Measurements from ENCODE around the gene ANKRD63.

ANKRD63 gene

DNA sequence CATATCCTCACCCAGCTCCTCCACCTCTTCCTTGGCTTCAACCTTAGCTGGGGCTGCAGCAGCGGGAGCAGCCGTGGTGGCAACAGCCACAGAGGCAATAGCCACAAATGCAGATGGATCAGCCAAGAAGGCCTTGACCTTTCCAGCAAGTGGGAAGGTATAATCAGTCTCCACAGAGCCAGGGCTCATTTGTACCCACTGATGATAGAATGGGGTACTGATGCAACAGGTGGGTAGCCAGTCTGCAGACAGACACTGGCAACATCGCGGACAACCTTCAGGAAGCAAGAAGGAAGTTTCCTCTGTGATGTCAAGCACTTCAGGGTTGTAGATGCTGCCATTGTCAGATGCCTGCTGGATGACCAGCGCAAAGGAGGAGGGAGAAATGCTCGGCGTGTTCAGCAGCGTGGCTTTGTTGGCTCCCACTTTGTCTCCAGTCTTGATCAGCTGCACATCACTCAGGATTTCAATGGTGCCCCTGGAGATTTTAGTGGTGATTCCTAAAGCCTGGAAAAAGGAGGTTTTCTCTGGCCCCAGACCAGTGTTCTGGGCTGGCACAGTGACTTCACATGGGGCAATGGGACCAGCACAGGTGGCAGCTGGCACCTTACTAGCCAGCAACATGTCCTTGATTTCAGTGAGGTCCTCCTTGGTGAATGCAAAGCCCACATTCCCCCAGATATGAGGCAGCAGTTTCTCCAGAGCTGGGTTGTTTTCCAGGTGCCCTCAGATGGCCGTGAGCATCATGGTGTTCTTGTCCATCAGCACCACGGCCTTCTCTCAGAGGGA, 29.7 kb upstream of the ANKRD63 start:
- DNase-seq = no peak

DNA sequence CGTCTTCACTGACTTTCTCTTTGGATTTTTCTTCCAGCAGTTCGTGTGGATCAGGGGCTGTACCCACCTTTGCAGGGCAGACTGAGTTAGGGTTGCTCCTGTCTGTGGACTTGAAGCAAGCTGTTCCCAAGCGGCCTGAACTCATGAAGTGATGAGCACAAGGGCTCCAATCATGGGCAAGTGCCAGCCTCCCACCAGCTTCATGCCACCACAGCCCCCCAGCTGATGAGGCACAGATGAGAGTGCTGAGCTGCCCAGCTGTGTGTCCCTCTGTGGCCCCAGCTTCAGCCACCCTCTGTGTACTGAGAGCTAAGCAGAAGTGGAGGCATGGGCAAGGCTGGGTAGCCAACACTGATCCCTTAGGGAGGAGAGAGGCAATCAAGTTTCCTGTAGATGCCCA, 28.1 kb upstream of the ANKRD63 start:
- no peak for DNase-seq

DNA sequence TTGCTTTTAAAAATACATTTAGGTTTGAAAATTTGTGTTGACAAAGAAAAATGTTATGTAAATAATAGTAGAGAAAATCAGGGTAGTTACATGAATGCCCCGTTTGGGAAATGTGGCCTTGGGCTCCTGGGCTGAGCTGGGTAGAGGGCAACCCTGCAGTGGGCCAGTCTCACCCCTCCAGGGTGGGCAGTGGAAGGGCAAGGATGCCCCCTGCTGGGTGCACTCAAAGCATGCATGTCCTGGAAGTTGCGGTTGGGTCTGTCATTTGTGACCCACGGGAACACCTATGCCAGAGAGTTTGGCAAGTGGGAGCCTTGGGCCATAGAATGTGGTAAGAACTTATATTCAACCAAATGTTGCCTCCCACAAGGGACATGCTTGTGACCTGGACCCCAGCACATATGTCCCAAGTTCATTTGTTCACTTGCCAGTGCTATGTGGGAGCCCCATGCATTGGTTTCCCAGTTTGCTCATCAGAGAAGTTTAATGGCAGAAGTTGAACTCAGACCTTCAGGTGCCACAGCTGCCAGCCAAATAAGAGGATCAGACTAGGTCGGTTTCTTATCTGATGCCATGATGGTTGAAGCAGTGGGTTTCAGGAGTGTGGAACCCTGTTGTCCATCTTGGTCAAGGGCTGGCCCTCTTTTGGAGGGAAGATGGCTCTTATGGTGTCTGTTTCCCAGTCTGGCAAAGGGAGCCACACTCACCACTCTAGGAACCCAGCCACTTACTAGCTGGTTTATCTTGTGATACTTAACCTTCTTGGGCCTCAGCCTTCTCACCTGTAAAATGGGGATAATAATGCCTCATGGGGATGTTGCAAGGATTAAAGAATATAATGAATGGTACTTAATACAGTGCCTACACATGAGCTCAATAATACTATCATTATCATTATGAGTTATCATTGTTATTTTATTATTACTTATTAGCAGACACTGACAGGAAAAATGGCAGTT, 27.4 kb upstream of the ANKRD63 start:
- peak; percentile 75 for DNase-seq

DNA sequence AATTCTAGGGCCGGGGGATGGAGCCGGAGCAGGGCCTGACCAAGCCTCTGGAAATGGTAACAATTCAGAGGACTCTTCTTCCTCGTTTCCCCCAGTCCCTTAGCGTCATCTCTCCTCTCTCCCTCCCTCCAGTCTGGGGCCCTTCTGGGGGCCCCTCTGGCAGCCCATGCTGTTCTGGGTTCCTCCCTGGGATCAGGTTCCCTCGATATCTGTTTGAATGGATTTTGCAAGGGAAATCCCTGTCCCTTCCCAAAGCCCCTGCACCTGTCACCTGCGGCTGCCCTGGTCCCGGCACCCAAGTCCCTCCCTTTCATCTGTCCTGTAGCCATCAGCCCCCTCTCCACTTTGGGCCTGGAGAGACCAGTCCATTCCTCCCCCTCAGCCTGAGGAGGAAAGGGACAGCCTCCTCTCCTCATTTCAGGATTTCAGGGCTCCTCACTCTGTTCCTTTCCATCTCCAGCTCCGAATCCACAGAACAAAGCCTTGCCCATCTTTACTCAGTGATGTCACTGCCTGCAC, 26.5 kb upstream of the ANKRD63 start:
- no peak for DNase-seq

DNA sequence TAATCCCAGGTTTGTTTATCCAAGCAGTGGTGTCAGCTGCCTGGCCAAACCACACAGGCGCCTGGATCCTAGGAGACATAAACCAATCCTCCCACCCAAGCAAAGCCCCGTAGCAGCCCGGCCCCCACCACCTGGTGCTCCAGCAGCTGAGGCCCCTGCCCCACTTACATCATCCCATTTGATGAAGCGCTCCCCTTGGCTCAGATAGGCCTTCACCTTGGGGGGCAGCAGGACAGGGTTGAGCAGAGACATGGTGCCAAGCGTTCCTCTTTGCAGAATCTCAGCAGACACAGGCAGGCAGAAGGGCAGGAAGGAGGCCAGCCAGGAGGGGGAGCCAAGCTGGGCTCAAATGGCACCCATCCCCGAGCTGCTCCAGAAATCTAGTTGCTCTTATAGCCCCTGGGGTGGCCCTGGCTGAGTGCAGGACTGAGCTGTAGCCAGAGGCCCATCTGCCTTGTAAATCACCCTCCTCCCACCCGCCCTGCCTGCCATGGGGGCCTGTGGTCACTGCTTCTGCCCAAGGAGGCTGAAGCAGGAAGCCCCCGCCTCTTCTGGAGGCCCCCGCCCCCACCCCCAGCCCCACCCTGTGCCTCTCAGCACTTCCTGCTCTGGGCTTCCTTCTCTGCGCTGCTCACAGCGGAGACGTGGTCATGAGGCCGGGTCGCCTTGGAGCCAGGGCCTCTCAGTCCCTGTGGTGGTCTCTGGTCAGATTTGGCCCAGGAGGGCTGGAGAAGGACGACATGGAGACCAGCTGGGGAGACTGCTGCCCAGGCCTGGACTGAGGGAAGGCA, 24.8 kb upstream of the ANKRD63 start, which contains the start of gene PLCB2:
Gene PLCB2, minus strand, starts transcription at position 515 of the 791 bp plus-strand sequence. Its CDS starts 263 bp downstream, at position 252.
- peak; percentile 65 for DNase-seq

DNA sequence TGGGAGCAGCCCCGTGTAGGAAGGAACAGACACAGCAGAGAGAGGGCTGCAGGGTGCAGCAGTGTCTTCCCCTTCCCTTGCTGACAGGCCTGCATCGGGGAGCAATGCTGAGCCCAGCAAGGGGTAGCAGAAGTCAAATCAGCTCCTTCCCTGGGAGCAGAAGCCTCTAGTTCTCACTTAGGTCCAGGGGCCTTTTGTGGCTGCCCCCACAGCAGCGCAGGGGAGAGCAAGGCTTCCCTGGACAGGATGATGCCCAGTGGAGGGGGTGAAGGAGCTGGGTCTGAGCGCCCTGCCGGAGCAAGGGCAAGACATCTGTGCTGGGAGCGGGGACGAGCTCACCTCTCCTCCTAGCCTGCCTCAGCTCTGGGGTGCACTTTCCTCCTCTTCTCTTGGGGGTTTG, 24.0 kb upstream of the ANKRD63 start:
- DNase-seq = no peak

DNA sequence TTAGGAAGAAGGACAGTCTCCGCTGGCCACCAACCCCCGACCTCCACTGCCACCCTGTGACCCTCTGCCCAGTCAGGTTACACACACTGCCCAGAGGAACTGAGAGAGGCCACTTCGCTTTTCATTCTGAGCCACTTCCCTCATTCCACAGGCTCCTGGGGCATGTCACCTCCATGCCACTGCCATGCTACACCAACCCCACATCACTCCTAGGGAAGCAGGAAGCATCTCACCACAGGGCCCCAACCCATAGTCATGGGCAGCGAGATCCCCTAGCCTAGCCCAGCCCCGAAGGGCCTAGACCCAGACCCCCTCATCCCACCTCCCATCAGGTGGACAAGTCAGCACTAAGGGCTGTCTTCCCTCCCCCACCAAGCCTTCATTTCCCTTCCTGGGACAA, 23.5 kb upstream of the ANKRD63 start:
- peak; percentile 67 for DNase-seq

DNA sequence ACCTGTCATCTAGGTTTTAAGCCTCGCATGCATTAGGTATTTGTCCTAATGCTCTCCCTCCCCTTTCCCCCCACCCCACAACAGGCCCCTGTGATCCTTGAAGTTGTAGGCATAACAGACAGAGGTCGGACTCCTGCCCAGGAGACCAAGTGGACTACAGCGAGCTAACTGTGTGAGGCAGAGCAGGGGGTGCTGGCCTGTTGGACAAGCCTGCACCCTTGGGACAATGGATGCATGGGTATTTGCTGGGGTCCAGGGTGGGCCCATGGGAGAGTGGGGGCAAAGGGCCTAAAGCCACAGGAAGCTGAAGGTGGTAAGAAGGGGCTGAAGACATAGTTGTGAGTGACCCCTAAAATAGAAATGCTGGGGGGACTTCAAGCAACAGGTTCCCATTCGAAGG, 22.4 kb upstream of the ANKRD63 start:
- no peak for DNase-seq

DNA sequence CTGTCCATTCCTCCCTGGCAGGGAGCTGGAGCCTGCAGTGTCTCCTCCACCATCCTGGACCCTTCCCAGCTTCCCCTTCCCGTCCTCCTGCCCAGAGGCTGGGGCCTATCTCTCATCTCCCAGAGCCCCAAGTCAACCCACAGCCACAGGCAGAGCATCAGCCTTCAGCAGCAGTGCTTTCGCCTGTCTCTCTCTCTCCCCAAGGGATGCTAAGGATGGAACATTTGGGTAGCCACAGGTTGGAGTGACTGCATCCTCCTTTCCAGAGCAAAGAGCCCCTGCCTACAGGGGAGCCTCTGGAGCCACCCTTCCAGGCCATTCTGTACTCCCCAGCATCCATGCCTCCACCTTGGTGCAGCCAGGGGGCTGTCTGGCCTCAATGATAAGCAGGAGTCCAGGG, 20.7 kb upstream of the ANKRD63 start:
- DNase-seq = no peak

DNA sequence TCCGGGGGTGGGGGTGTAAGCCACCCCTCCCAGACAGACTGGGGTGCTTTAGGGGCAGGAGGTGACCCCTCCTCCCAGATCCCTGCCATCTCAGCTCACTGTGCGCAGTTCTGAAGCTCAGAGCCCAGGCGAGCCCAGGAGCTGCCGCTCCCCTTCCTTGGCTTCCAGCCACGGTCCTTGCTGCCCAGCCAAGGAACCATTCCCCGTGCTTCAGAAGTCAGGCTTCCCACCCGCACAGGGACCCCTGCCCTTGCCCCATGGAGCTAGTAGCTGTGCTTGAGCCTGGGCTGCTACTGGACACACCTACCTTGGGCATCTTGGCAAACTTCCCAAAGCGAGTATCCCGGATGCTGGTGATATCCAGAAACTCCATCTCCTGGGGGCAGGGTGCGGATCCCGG, 20.1 kb upstream of the ANKRD63 start:
- no peak for DNase-seq

DNA sequence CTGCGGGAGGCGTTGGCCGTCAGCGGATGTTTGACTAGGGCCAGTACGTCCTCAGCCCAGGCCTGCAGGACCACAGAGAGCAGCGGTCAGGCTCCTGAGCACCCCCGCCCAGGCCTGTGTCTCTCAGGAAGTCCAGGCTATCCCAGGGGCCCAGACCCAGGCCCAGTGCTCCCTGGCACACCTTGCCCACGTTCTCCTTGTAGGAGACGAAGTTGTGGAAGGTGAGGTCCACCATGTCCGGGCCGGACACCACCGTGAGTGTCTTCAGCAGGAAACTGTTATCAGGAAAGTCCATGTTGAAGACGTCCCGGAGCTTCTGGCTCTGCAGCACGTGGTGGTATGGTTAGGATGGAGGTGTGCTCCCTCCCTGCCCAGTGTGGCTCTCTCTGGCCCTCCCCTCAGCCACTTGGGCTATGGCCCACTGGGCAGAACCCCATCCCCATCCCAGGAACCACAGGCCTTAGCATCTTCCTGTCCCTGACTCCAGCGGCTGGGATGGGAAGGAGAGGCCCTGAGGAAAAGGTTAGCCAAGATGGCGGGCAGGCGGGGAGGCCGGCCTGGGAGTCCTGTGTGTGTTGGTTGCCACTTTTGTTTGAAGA, 19.5 kb upstream of the ANKRD63 start:
- DNase-seq = no peak

DNA sequence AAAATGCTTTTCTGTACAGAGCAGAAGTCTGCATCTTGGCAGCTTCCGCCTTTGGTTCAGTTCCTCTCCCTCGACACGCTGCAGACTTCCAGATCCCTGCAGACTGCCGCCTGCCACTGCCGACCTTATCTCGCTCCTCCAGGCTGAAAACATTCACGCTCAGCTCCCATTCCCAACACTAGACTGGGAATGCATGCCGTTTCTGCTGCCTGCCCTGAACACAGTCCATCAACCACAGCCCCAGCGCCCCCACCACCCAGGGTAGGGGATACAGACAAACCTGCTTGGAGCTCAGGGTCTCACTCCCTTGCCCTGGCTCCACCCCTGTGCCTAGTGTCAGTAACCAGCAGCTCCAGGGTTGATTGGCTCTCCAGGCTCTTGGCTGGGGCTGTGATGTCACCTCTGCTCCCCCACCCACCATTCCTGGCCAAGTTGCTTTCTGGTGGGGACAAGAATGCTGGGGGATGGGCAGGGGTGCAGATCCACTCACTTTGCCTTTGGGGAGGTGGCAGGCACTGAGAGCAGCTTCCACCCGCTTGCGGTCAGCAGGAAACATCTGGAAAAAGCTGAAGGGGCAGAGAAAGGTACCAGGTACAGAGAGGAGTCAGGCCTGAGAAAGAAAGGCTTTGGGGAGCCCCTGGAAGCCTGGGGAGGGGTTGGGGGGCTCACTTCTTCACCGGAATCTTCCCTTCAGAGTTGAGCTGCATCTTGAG, 18.8 kb upstream of the ANKRD63 start:
- no peak for DNase-seq

DNA sequence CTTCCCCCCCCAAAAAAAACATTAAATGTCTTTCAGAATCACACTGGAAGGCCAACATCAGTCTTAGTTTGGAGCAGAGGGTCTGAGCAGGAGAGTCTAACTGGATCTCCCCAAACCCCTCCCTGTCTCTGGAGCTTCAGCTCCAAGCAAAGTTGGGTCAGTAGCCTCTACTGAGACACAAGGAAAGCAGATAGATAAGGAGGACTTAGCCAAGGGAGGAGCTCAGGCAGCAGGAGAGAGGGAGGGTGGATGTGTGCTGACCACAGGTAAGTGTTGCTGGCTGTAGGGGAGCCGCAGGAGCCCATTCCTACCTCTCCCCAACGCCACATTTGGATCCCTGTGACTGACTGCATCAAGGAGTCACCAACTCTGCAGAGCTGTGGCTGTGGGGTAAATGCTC, 17.9 kb upstream of the ANKRD63 start:
- DNase-seq = no peak

DNA sequence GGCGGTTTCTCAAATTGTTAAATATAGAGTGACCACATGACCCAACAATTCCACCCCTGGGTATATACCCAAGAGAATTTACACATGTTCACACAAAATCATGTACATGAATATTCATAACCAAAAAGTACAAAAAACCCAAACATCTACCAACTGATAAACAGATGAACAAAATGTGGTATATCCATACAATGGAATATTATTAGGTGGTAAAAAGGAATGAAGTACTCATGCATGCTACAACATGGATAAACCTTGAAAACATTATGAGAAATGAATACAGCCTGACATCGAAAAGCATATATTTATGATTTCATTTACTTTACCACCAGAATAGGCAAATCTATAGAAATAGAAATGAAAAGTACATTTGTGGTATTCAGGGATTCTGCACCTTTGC, 17.5 kb upstream of the ANKRD63 start:
- no peak for DNase-seq

DNA sequence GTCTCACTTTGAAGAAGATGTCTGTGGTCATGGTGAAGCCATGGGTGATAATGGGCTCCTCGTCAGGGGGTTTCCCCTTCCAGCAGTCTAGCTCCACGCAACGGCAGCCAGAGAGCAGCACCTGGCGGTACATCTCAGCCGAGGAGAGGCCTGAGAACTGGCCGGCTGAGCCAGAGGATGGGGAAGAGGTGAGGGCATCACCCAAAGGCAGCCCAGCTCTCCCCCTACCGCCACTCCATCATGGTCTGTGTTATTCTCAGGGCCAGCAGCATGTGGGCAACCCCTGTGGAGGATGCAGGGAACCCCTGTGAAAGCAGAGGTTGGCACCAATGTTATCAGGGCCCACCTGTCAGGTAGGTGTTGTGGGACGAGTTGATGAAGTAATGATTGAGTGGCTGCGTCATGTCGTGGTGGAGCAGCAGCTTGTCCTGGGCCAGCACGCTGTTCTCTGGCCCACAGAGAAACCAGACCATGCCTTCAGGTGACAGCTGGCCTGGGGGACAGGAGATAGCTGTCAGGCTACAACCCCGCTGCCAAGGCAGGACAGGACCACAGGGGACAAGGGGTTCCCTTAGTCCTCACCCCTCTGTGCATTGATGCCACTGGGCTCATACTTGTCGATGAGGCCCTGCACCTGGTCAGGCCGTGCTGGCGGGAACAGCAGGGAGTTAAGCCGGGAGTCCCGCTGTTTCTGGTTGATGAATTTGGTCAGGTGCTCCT, 15.5 kb upstream of the ANKRD63 start:
- DNase-seq = no peak

DNA sequence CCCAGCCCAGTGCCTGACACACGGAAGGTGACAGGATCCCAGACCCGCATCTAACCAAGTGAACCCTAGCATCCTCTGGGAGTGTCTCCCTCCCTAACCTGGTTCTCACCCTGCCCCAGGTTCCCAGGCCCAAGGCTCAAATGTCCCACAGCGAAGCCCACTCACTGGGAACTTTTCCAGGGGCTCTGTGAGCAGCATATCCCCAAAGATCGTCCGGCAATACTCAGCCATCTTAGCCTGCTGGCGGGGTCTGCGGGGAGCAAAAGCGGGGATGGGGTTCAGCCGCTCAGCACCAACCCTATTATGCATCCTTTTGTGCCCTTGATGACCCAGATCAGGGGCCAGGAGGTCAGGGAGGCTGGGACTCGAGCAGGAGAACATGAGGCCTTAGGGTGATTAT, 14.5 kb upstream of the ANKRD63 start:
- no peak for DNase-seq

DNA sequence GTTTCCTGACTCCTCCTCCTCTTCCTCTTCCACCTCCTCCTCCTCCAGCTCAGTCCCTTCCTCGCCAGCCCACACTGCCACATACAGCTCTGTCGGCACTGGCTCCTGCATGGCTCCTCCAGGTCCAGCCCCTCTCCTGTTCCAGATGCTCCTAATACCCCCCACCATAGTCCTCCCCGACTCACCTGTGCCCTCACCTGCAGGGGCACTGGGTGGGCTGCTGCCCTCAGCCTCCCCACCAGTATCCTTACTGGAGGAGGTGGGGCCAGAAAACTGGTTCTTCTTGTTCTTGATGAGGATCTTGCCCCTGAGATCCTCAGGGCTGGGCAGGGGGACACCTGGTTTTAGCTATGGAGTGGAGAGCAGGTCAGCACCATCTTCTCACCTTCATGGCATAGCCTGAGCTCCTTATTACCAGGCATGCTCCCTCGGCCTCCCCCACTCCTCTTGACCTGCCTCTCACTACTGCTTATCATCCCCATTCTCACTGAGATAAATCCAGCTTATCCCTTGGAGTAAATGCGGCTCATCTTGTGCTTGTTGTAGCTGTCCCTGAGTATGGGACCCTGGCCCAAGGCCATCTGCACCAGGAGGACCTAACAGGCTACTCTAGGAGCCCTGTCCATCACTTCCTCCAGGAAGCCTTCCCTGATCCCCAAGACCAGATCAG, 13.8 kb upstream of the ANKRD63 start:
- no peak for DNase-seq

DNA sequence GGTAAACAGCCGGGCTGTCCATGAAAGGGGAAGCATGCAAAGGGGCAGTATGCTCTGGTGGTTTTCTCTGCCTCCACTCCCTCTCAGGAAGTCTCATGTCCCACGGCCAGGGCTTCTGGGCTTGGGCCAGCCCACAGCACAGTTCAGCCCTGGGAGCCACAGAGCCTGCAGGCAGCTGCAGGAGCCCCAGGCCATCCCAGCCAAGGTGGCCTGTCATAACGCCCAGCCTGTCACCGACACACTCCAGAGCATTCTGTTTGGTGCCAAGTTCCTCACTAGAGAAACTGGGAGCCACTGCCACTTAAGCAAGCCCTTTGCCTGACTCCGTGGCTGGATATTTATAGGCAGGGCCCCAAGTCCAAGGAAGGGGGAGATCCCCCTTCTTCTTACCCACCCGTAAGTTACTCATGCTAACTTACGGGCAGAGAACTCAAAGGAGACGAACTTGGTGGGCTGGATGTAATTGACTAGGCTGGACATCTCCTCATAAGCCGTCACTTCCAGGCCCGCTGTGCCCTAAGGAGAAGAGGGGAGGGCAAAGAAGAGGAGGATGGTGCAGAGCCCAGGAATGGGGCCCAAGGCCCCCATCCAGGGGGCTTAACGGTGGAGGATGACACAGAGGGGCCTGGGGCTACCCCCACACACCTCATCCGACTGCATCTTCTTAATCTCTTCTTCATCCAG, 13.2 kb upstream of the ANKRD63 start:
- no peak for DNase-seq

DNA sequence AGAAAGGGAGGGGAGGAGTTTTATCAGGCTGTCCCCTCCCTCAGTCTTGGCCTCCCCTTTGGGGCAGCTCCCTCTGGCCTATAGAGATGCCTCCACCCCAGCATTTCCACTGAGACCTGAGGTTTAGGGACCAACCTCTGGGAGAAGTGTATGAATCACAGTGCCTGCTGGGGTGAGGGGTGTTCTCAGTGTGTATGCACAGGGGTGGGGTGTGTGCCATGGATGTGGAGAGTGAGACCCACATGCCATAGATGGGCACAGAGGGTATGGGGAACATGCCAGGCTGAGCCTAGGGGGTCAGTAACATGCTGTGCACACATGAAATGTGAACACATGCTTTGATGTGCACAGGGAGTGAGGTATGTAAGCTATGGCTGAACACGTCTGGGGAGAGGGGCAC, 12.4 kb upstream of the ANKRD63 start:
- no peak for DNase-seq
